PC-9 (cell line): ENCODE measurements around the gene PLEKHJ1. TPM values are rescaled to one million over a fixed set of nuclear protein-coding genes. Genes with fewer than 3 reads are reported as not detected.
"Not testable (repeated sequence)": the region's sequence is repeated elsewhere in the genome, so short reads cannot be mapped to it uniquely, and the experiment has no call there.

Source experiments
- BruUV-seq: library from RNA; stranded (reverse); fragments of 400-500 nt; replicated peaks from 2 replicates; lab custom pipeline; 2021; lab: Mats Ljungman, UMichigan
- CTCF ChIA-PET: fragments of 300-600 bp; sonication (Branson Sonifier 250); formaldehyde crosslinking; loops from one replicate; lab custom pipeline; 2022; ENCODE audit warnings: antibody characterized with exemption; lab: Charles Lee
- POLR2A ChIA-PET: fragments of 300-600 bp; sonication (Branson Sonifier 250); formaldehyde crosslinking; loops from one replicate; lab custom pipeline; 2022; ENCODE audit warnings: antibody characterized with exemption; ENCODE audit not compliant: unreplicated experiment; lab: Charles Lee
- DNase-seq, 2 experiments: peaks; one replicate each; pipeline versions ENCODE4 v3.0.0 to v3.0.0-alpha.2; 2015 to 2022; ENCODE audit warnings: mixed read lengths in 1 of 2
- H2AFZ ChIP-seq: fragments of 200-600 bp; sonication (generic); 2 replicates; pipeline ENCODE4 v1.8.1; 2017; ENCODE audit warnings: antibody characterized with exemption
- H3F3A ChIP-seq: fragments of 200-600 bp; sonication (generic); 2 replicates; pipeline ENCODE4 v1.8.1; 2017; ENCODE audit warnings: antibody characterized with exemption, mild to moderate bottlenecking, low read depth; ENCODE audit not compliant: insufficient read depth
- H3K27ac ChIP-seq: fragments of 200-600 bp; sonication (generic); 2 replicates; pipeline ENCODE4 v1.6.1; 2016; ENCODE audit warnings: mixed run types
- H3K27me3 ChIP-seq: fragments of 200-600 bp; sonication (generic); 2 replicates; pipeline ENCODE4 v1.6.1; 2016; ENCODE audit warnings: low read depth, mixed run types; ENCODE audit not compliant: insufficient read depth
- H3K36me3 ChIP-seq: fragments of 200-600 bp; sonication (generic); 2 replicates; pipeline ENCODE4 v1.6.1; 2016; ENCODE audit warnings: low read depth, mixed run types
- H3K4me1 ChIP-seq: fragments of 200-600 bp; sonication (generic); replicated peaks from 2 replicates; pipeline ENCODE4 v1.6.1; 2016; ENCODE audit warnings: mixed run types; ENCODE audit not compliant: insufficient read depth
- H3K4me2 ChIP-seq: fragments of 200-600 bp; sonication (generic); 2 replicates; pipeline ENCODE4 v1.6.1; 2017; ENCODE audit warnings: mixed run types
- H3K4me3 ChIP-seq: fragments of 200-600 bp; sonication (generic); 2 replicates; pipeline ENCODE4 v1.6.1; 2016; ENCODE audit warnings: mixed run types
- H3K79me2 ChIP-seq: fragments of 200-600 bp; sonication (generic); 2 replicates; pipeline ENCODE4 v1.6.1; 2017; ENCODE audit warnings: low read depth, mixed run types
- H3K9me2 ChIP-seq: fragments of 200-600 bp; sonication (generic); 2 replicates; pipeline ENCODE4 v1.8.1; 2017; ENCODE audit warnings: mild to moderate bottlenecking; ENCODE audit not compliant: insufficient read depth
- H3K9me3 ChIP-seq: fragments of 200-600 bp; sonication (generic); 2 replicates; pipeline ENCODE4 v1.8.1; 2016; ENCODE audit warnings: low read depth; ENCODE audit not compliant: insufficient read depth
- H4K20me1 ChIP-seq: fragments of 200-600 bp; sonication (generic); 2 replicates; pipeline ENCODE4 v1.8.1; 2017; ENCODE audit not compliant: insufficient read depth
- CTCF ChIP-seq: fragments of 200-600 bp; sonication (generic); conservative IDR thresholded peaks from 2 replicates; pipeline ENCODE4 v1.6.1; 2017; ENCODE audit warnings: mixed run types, antibody characterized with exemption, mild to moderate bottlenecking, moderate library complexity
- EZH2 ChIP-seq: fragments of 200-600 bp; sonication (generic); IDR thresholded peaks from 2 replicates; pipeline ENCODE4 v1.8.0; 2017; ENCODE audit warnings: antibody characterized with exemption, low read depth
- intact Hi-C: fragments of 100-400 bp; cut with micrococcal nuclease; formaldehyde crosslinking; loops from one replicate; pipeline ENCODE4 v1.10.0; 2022; ENCODE audit not compliant: unreplicated experiment
- total RNA-seq: library from RNA; stranded (reverse); gene quantifications from 2 replicates; pipeline ENCODE4 v1.2.3, GENCODE V29; 2021

The PLEKHJ1 gene
- total RNA-seq, 1 experiment from 2014 or later, result 38.6 TPM

GRCh38 chr19:2207008-2207407 lies 29.1 kb downstream of the PLEKHJ1 start:
- Histone ChIP-seq H3K27ac (no peak overlapping the region), H3K36me3 (no peaks in the 10 kb centered on the region), H3K79me2 (no peaks in the 10 kb centered on the region), H3K9me2 (no peaks in the 10 kb centered on the region), H3K4me3 (no peak overlapping the region), H2AFZ (no peak overlapping the region), H3K4me2 (no peak overlapping the region), H4K20me1 (no peaks in the 10 kb centered on the region), H3F3A (no peaks in the 10 kb centered on the region), H3K9me3 (no peaks in the 10 kb centered on the region), H3K4me1 (no peaks in the 10 kb centered on the region), H3K27me3 (no peaks in the 10 kb centered on the region)
- ChIA-PET CTCF (no interaction called here), POLR2A (no interaction called here)
- TF ChIP-seq EZH2 (no peak), CTCF (no peak)
- BruUV-seq, result no TSS peak
- DNase-seq, result no peak
- intact Hi-C loops, result no loop called here

GRCh38 chr19:2202366-2202765 lies 33.8 kb downstream of the PLEKHJ1 start:
- Histone ChIP-seq H3K27ac (no peak overlapping the region), H3K27me3 (no peaks in the 10 kb centered on the region), H4K20me1 (no peaks in the 10 kb centered on the region), H3K9me2 (no peaks in the 10 kb centered on the region), H3K9me3 (no peaks in the 10 kb centered on the region), H3K4me3 (no peak overlapping the region), H2AFZ (no peak overlapping the region), H3K4me2 (no peak overlapping the region), H3K36me3 (no peaks in the 10 kb centered on the region), H3F3A (no peaks in the 10 kb centered on the region), H3K4me1 (no peaks in the 10 kb centered on the region), H3K79me2 (no peaks in the 10 kb centered on the region)
- BruUV-seq, result no TSS peak
- ChIA-PET CTCF (no interaction called here), POLR2A (no interaction called here)
- intact Hi-C loops, result no loop called here
- no peak for TF ChIP-seq CTCF
- TF ChIP-seq EZH2, result no peak
- no peak for DNase-seq

GRCh38 chr19:2201473-2202148 lies 34.5 kb downstream of the PLEKHJ1 start:
- ChIA-PET POLR2A (no interaction called here), CTCF (no interaction called here)
- H3K9me2 ChIP-seq, result no peaks in the 10 kb centered on the region
- no peak overlapping the region for H2AFZ ChIP-seq
- no peak overlapping the region for H3K4me2 ChIP-seq
- H3K27me3 ChIP-seq, result no peaks in the 10 kb centered on the region
- no peaks in the 10 kb centered on the region for H3F3A ChIP-seq
- H3K4me1 ChIP-seq, result no peaks in the 10 kb centered on the region
- H3K4me3 ChIP-seq, result no peak overlapping the region
- H4K20me1 ChIP-seq, result no peaks in the 10 kb centered on the region
- no peaks in the 10 kb centered on the region for H3K79me2 ChIP-seq
- H3K9me3 ChIP-seq, result no peaks in the 10 kb centered on the region
- intact Hi-C loops, result no loop called here
- H3K36me3 ChIP-seq, result no peaks in the 10 kb centered on the region
- no peak overlapping the region for H3K27ac ChIP-seq
- no TSS peak for BruUV-seq
- DNase-seq, result no peak
- TF ChIP-seq CTCF (no peak), EZH2 (no peak)

- H3K27ac ChIP-seq, H3K4me3 ChIP-seq, CTCF ChIA-PET, H3K27me3 ChIP-seq, H3F3A ChIP-seq, POLR2A ChIA-PET, H3K4me1 ChIP-seq, intact Hi-C loops, H3K4me2 ChIP-seq, H3K9me2 ChIP-seq, H4K20me1 ChIP-seq, H3K9me3 ChIP-seq, H3K36me3 ChIP-seq, BruUV-seq, H2AFZ ChIP-seq, H3K79me2 ChIP-seq, DNase-seq: not testable (repeated sequence)
Observed at GRCh38 chr19:2200624-2201294, 35.4 kb downstream of the PLEKHJ1 start.
